Kidney capillary endothelial cell (primary cell): ENCODE data around the gene PTPRM.

ENCODE experiments used
- DNase-seq: peaks from one replicate; pipeline ENCODE4 v3.0.0-alpha.2; 2018; ENCODE audit warnings: low spot score

The PTPRM gene

DNA sequence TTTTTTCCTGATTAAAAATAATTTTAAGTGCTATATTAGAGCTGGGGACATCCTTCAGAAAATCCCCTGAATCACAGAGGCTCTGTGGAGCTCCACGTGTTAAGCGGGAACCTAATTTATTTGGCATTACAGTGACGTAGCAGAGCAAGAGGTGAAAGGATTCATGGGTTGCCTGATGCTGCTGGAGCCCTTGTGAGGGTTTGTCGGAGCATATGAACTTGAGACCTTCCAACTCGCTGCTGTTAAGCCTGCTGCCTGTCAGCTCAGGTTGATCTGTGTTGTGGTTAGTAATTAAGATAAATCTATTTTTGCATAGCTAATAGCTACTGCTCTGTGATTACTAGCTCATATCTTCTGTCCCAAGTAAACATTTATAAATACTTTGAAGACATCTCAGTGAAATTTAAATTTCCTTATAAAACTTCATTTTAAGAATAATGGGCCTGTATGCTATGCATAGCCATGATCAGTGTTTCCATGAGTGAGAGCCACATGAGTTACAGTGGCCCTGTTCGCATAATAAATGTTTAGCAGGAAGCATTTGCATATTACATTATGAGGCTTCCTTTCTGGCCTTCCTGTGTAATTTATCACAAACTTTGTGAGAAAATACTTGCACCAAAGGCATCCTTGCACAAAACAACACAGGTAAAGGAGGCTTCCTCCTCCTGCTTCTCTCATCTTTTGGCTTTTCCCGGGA lies 438.9 kb downstream of the PTPRM start:
- no peak for DNase-seq

GRCh38 chr18:8006979-8007378 lies 439.9 kb downstream of the PTPRM start:
- DNase-seq, result no peak

GRCh38 chr18:8008033-8008432 lies 440.9 kb downstream of the PTPRM start:
- DNase-seq, result no peak

- no peak for DNase-seq
Observed at GRCh38 chr18:8011361-8011760, 444.2 kb downstream of the PTPRM start.

GRCh38 chr18:8011906-8012305 lies 444.8 kb downstream of the PTPRM start:
- DNase-seq, result no peak

GRCh38 chr18:8018701-8019331 lies 451.7 kb downstream of the PTPRM start:
- no peak for DNase-seq

DNA sequence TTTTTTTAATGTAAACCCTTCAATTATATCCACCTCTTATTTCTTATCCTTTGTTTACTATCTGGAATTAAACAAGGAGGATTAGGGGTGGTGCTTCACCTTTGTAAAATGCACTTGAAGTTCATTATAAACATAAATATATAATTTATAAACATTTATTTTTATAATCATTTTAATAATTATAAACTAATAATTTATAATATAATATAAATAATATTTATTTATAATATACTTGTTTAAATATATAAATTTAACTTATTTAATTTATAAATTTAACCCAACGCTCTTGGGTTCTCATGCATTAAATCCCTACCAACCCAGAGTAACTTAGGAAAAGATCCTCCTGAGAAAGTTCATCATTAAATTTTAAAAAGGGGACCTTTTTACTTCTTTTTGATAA lies 452.5 kb downstream of the PTPRM start:
- no peak for DNase-seq

GRCh38 chr18:8020132-8020846 lies 453.2 kb downstream of the PTPRM start:
- DNase-seq, result no peak

- DNase-seq, result no peak
Observed at GRCh38 chr18:8029061-8029460, 461.9 kb downstream of the PTPRM start.

DNA sequence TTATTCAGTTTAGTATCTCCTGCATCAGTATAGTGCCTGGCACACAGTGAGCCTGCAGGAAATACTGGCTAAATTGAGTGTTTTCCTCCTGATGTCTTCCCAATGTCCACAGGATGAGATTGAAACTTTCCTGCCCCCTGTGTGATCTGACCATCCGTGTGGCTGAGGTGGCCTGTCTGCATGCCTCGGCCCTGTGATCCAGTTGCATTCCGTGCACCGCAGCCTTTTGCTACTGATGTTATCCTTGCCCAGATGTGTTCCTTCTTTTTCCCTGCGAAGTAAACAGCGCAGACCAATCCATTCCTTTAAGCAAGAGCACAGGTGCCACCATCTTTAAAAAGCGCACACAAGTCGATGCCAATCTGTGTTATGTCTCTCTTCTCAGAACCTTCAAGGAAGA lies 462.6 kb downstream of the PTPRM start:
- DNase-seq, result no peak

- DNase-seq, result no peak
Observed at GRCh38 chr18:8030201-8030600, 463.1 kb downstream of the PTPRM start.

DNA sequence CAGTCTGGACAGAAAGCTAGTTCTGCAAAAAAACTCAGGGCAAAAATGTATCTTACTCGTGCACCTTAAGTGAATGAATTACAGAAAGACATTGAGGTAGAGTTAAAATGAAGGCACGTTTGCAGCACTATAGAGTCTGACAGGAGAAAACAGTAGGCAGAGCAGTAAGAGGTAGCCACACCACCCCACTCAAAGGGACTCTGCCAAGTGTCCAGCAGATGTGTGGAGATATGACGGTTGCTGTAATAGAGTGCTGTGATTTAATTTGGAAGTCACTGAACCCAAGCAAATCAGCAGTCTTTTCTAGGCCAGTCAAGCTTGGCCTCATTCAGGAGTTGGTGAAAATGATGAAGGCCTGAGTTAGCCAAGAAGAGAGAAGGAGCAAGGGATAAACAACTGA lies 464.4 kb downstream of the PTPRM start:
- no peak for DNase-seq

DNA sequence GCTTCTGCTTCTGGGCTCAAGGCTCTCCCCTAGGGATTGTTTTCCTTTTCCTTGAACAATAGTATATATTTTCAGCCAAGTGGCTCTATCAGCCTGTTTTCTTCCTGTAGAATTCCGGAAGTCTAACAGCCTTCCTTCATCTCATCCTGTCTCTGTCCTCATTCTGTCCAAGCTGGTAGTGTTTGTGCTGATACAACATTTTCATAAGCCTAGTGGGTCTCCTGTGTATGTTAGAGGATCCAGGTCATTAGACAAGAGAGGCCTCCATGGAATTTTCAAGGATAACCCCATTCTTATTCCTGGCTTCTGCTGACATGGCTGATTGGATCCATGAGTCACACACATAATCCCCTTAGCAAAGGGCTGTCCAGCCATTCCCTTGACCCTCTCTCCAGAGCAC lies 467.6 kb downstream of the PTPRM start:
- peak; percentile 22 for DNase-seq

DNA sequence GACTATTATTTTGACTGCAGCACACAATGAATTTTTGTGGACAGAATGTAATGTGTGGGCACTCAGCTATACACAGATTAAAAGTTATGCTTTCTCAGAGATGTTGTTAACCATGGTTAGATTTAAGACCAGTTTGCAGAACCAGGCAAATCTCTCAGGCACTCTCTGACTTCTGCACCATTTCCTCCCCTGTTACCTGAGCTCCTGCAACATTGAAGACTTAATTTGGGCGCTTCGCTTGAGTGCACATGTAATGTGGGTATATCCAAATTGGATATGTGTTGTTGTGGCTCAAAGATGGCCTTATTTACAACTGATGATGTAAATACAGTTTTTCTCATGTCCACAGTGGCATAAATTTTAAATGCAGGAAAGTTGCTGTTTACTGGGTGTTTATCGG lies 469.4 kb downstream of the PTPRM start:
- no peak for DNase-seq

- no peak for DNase-seq
Observed at GRCh38 chr18:8037296-8037695, 470.2 kb downstream of the PTPRM start.

DNA sequence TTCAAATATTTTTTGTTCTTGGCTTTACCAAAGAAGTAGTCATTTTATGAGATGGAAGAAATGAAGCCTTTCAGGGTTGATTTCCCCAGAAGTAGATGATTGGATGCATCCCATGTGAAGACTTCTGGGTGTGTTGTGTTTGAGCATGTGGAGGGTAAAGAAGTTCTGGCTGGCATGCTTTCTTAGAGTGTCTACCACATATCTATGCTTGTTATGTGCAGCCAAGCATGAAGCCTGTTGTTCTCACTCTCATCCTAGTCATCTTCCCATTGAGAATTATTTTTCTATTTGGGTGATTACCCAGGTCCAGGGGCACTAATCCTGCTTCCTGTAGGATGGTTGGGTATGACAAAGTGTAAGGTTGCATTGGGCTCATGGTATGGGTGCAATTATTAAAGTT lies 472.9 kb downstream of the PTPRM start:
- no peak for DNase-seq

- DNase-seq, result no peak
Observed at GRCh38 chr18:8041526-8042111, 474.5 kb downstream of the PTPRM start.

- DNase-seq, result no peak
Observed at GRCh38 chr18:8044004-8044403, 476.9 kb downstream of the PTPRM start.

GRCh38 chr18:8045160-8045883 lies 478.2 kb downstream of the PTPRM start:
- no peak for DNase-seq

GRCh38 chr18:8045884-8046281 lies 478.8 kb downstream of the PTPRM start:
- no peak for DNase-seq

DNA sequence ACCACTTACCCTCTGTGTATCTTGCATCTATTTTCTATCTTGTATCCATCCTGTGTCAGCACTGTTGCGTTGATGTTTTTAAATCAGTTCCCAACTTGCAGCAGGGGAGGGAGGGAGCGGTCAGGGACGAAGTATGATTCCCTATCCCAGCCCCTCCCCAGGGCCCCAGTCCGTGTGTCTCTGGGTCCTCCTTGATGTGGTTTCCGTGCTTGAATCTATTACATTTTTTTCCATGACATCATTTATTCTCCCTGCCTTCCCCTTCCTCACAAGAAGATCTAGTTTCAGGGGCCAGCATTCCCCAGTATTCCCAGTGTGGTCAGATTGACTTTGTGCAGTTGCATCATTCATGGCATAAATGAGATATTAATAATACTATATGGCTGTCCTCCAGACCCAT lies 479.3 kb downstream of the PTPRM start:
- DNase-seq, result no peak

GRCh38 chr18:8049147-8049546 lies 482.0 kb downstream of the PTPRM start:
- DNase-seq, result no peak
